Measurements from ENCODE around the gene MYOZ2.

DNA sequence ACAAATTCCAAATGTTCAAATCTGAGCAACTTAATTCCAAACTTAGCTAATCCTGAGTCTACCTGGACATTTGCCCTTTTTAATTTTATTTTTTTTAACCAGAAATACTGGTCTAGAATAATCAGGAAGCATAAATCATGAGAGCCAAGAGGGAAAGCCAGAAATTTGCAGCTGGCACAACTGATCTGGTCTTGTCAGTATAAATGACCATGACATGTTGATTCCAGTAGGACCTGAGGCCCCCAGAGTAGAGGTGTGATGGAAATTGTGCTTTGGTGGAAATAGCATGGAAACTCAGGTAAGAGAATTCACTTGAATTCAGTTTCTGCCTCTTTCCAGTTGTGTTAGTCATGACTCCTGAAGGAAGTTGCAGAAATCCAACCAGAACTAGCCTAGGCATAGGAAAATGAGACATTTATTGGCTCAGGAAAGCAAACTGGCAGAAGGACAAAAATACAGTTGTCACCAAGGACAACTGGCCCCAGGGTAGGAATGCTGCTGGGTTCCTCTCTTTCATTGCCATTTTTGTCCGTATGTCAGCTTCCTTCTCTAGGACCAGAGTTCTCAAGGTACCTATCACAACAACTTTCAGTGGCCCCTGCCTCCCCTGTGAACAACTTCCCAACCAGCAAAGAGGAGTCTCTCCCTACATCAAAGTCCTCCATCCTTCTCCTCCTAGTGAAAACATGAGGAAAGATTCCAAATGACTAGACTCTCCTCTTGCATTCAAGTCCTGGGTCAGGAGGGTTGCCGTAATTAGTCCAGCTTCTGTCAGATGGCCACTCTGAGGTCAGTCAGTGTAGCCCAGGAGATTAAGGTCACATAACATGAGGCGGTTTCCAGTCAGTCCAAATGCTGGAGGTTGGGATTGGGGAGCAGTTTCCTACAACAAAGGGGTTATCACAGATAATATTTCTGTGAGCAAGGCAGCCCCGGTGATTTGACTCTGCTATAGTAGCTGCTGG lies 29.3 kb upstream of the MYOZ2 start:
- no peak for TF ChIP-seq TOX (CRISPR knock-in tag; IDR thresholded peaks at IDR 0.05; ENCODE audit: borderline replicate concordance)
- no peak for TF ChIP-seq PATZ1 (CRISPR knock-in tag; IDR thresholded peaks at IDR 0.05; ENCODE audit: borderline replicate concordance)
- no peak for TF ChIP-seq TSHZ2 (CRISPR knock-in tag; IDR thresholded peaks at IDR 0.05)
- no peak for TF ChIP-seq ZNF565 (CRISPR knock-in tag; conservative IDR thresholded peaks at IDR 0.05; ENCODE audit: low read depth)
- no peak for TF ChIP-seq ARNTL (CRISPR knock-in tag; IDR thresholded peaks at IDR 0.05; ENCODE audit: borderline replicate concordance, low read depth)
- no peak for TF ChIP-seq ZFP3 (CRISPR knock-in tag; IDR thresholded peaks at IDR 0.05)
- no peak for TF ChIP-seq RARB (CRISPR knock-in tag; IDR thresholded peaks at IDR 0.05)
- TF ChIP-seq ESRRG (CRISPR knock-in tag; IDR thresholded peaks at IDR 0.05), result no peak
- no peak for TF ChIP-seq CSDC2 (CRISPR knock-in tag; IDR thresholded peaks at IDR 0.05)

All from SK-N-SH treated with all-trans-retinoic acid at 6 μM for 48 hours (cell line).